ENCODE data around the gene CLSTN1.

Gene CLSTN1

GRCh38 chr1:9690440-9691107, 133.2 kb downstream of the CLSTN1 start:
- TF ChIP-seq ZFP30 (CRISPR knock-in tag; IDR thresholded peaks at IDR 0.05) = no peak
- no peak for TF ChIP-seq BACH2 (CRISPR knock-in tag; IDR thresholded peaks at IDR 0.05; ENCODE audit: borderline replicate concordance)
- TF ChIP-seq PPARA (CRISPR knock-in tag; IDR thresholded peaks at IDR 0.05; ENCODE audit: borderline replicate concordance) = no peak
- TF ChIP-seq TCF4 (CRISPR knock-in tag; IDR thresholded peaks at IDR 0.05; ENCODE audit: borderline replicate concordance) = no peak
- TF ChIP-seq ZFP3 (CRISPR knock-in tag; IDR thresholded peaks at IDR 0.05) = no peak
- TF ChIP-seq POU6F1 (CRISPR knock-in tag; IDR thresholded peaks at IDR 0.05; ENCODE audit: borderline replicate concordance, low read depth) = no peak
- no peak for TF ChIP-seq ARNTL (CRISPR knock-in tag; IDR thresholded peaks at IDR 0.05; ENCODE audit: borderline replicate concordance, low read depth)
- TF ChIP-seq RARB (CRISPR knock-in tag; IDR thresholded peaks at IDR 0.05) = no peak
- no peak for TF ChIP-seq ZNF565 (CRISPR knock-in tag; conservative IDR thresholded peaks at IDR 0.05; ENCODE audit: low read depth)
- no peak for TF ChIP-seq CSRNP3 (CRISPR knock-in tag; IDR thresholded peaks at IDR 0.05)
- TF ChIP-seq TOX (CRISPR knock-in tag; IDR thresholded peaks at IDR 0.05; ENCODE audit: borderline replicate concordance) = no peak
- TF ChIP-seq CREB5 (CRISPR knock-in tag; IDR thresholded peaks at IDR 0.05; ENCODE audit: low read depth) = no peak
- TF ChIP-seq PATZ1 (CRISPR knock-in tag; IDR thresholded peaks at IDR 0.05; ENCODE audit: borderline replicate concordance) = no peak
- no peak for TF ChIP-seq ZNF70 (CRISPR knock-in tag; IDR thresholded peaks at IDR 0.05)
- no peak for TF ChIP-seq ZC3H10 (CRISPR knock-in tag; IDR thresholded peaks at IDR 0.05)
- no peak for ATAC-seq

- TF ChIP-seq TOX (CRISPR knock-in tag; IDR thresholded peaks at IDR 0.05; ENCODE audit: borderline replicate concordance) (no peak), BACH2 (CRISPR knock-in tag; IDR thresholded peaks at IDR 0.05; ENCODE audit: borderline replicate concordance) (no peak), CREB5 (CRISPR knock-in tag; IDR thresholded peaks at IDR 0.05; ENCODE audit: low read depth) (no peak), ZNF70 (CRISPR knock-in tag; IDR thresholded peaks at IDR 0.05) (no peak), ZC3H10 (CRISPR knock-in tag; IDR thresholded peaks at IDR 0.05) (no peak), ESRRG (CRISPR knock-in tag; IDR thresholded peaks at IDR 0.05) (no peak), TCF4 (CRISPR knock-in tag; IDR thresholded peaks at IDR 0.05; ENCODE audit: borderline replicate concordance) (no peak), OSR1 (CRISPR knock-in tag; IDR thresholded peaks at IDR 0.05) (no peak), TSHZ2 (CRISPR knock-in tag; IDR thresholded peaks at IDR 0.05) (no peak), GLIS3 (CRISPR knock-in tag; IDR thresholded peaks at IDR 0.05) (no peak), PPARA (CRISPR knock-in tag; IDR thresholded peaks at IDR 0.05; ENCODE audit: borderline replicate concordance) (no peak), CSDC2 (CRISPR knock-in tag; IDR thresholded peaks at IDR 0.05) (no peak), RARB (CRISPR knock-in tag; IDR thresholded peaks at IDR 0.05) (no peak), ZNF8 (CRISPR knock-in tag; IDR thresholded peaks at IDR 0.05) (no peak), SNAI2 (CRISPR knock-in tag; IDR thresholded peaks at IDR 0.05) (no peak), PATZ1 (CRISPR knock-in tag; IDR thresholded peaks at IDR 0.05; ENCODE audit: borderline replicate concordance) (no peak), ISL1 (CRISPR knock-in tag; IDR thresholded peaks at IDR 0.05) (no peak), ARNTL (CRISPR knock-in tag; IDR thresholded peaks at IDR 0.05; ENCODE audit: borderline replicate concordance, low read depth) (no peak)
- ATAC-seq = no peak
These were observed 133.8 kb downstream of the CLSTN1 start for GRCh38 chr1:9689971-9690381.
